Erythroblast (primary cell): ENCODE measurements around the gene AVPR1A.

ENCODE experiments used
- GATA1 ChIP-seq: IDR thresholded peaks from 2 replicates; pipeline ENCODE4 v1.6.1; 2011; ENCODE audit warnings: low read depth, mild to moderate bottlenecking, control low read depth, low read length, moderate library complexity
- POLR2A ChIP-seq: IDR thresholded peaks from 2 replicates; pipeline ENCODE4 v1.6.1; 2011; ENCODE audit warnings: mild to moderate bottlenecking, low read length

DNA sequence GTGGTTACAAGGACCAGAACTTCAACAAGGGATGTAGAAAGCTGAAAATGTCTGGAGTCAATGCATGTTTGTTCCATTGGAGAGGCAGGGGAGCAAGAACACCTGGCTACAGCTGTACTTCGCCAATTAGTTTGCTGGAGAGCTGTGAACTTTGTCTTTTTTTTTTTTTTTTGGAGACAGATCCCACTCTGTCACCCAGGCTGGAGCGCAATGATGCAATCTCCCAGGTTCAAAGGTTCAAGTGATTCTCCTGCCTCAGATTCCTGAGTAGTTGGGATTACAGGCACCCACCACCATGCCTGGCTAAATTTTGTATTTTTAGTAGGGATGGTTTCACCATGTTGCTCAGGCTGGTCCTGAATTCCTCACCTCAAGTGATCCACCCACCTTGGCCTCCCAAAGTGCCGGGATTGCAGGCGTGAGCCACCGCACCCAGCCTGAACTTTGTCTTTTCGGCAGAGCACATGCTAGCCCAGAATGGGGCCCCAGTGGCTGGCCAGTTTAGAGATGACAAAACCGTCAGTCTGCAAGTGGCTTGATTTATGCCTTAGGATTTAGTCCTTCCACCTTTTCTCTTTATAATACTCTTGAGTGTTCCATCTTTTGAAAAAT, 55.5 kb downstream of the AVPR1A start:
- TF ChIP-seq POLR2A (no peak), GATA1 (no peak)
